ENCODE results near the gene MACROD2. TPM values are rescaled to one million over a fixed set of nuclear protein-coding genes. Genes with fewer than 3 reads are reported as not detected.

Gene MACROD2
- total RNA-seq, 1 donor from 2014 or later, result 3.5 TPM

DNA sequence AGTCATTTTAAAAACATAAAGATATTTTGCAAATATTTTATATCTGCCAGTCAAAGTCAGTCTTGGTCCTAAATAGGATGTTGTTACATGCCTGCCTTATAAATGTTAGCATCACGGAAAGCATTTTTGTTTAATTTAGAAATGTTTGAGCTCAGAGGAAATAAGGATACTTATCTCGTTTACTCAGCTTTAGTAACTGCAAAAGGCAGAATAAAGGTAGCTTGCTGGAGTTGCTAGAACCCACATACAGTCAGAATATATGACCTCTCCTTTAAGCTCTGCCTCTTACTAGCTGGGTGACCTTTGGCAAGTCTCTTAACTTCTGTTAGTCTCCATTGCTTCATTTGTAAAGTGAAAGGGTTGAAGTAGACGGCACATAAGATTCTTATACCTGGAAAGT lies 1710.7 kb downstream of the MACROD2 start:
- TF ChIP-seq CTCF (IDR thresholded peaks at IDR 0.05), result no peak
- Histone ChIP-seq H3K4me3 (no peak overlapping the region), H3K27me3 (no peaks in the 10 kb centered on the region), H3K4me1 (no peaks in the 10 kb centered on the region), H3K27ac (no peak overlapping the region), H3K9me3 (no peaks in the 10 kb centered on the region), H3K36me3 (no peaks in the 10 kb centered on the region)
- intact Hi-C loops (cut with DNase I), result no loop called here
- DNase-seq (ENCODE audit: low spot score in 2 of 2), result no peak

DNA sequence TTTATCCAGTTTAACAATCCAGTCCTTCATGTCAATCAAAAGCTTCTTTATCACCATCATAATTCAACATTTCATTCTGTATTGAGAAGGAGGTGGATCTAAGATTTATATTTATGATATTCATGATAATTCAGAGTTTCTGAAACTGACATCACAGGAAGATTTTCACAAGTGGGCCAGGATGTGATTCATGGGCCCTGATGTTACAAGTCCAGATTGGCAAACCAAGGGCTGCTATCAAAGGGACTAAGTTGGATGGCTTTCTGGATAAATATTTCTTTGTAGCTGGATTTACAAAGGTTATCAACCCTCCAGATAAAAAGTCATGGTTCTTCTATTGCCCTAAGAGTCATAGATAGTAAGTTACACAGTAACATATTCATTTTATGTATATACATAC lies 1711.4 kb downstream of the MACROD2 start:
- Histone ChIP-seq H3K9me3 (no peaks in the 10 kb centered on the region), H3K4me1 (no peaks in the 10 kb centered on the region), H3K27me3 (no peaks in the 10 kb centered on the region), H3K36me3 (no peaks in the 10 kb centered on the region), H3K27ac (no peak overlapping the region), H3K4me3 (no peak overlapping the region)
- no peak for DNase-seq (ENCODE audit: low spot score in 2 of 2)
- no peak for TF ChIP-seq CTCF (IDR thresholded peaks at IDR 0.05)
- intact Hi-C loops (cut with DNase I), result no loop called here

- Histone ChIP-seq H3K4me3 (no peak overlapping the region), H3K36me3 (no peaks in the 10 kb centered on the region), H3K27me3 (no peaks in the 10 kb centered on the region), H3K27ac (no peak overlapping the region), H3K4me1 (no peaks in the 10 kb centered on the region), H3K9me3 (no peaks in the 10 kb centered on the region)
- no peak for DNase-seq (ENCODE audit: low spot score in 2 of 2)
- peak in 2 of 3 experiments; percentile 13 to 38 for TF ChIP-seq CTCF (IDR thresholded peaks at IDR 0.05)
- intact Hi-C loops (cut with DNase I), result no loop called here
Observed at GRCh38 chr20:15708984-15709598, 1713.8 kb downstream of the MACROD2 start.

DNA sequence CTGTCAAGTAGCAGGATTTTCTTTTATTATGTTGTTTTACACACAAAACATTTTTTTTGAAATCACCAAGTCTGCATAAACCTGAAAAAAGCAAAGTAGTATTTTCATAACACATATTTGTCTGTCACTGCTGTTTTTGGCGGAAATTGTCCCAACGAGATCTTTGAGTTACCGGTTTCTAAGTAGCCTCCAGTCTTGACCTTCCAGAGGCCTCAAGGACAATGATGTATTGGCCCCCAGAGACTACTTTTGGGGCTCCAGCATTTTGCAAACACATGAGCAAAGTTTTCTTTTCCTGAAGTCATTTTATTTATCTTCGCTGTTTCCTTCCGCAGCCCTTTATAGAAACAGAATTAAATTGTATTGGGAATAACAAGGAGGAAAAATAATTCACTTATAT lies 1715.3 kb downstream of the MACROD2 start:
- no peaks in the 10 kb centered on the region for H3K4me1 ChIP-seq
- H3K27ac ChIP-seq, result no peak overlapping the region
- H3K4me3 ChIP-seq, result no peak overlapping the region
- H3K36me3 ChIP-seq, result no peaks in the 10 kb centered on the region
- H3K9me3 ChIP-seq, result no peaks in the 10 kb centered on the region
- no peak for DNase-seq (ENCODE audit: low spot score in 2 of 2)
- intact Hi-C loops (cut with DNase I), result no loop called here
- H3K27me3 ChIP-seq, result no peaks in the 10 kb centered on the region
- TF ChIP-seq CTCF (IDR thresholded peaks at IDR 0.05), result no peak

DNA sequence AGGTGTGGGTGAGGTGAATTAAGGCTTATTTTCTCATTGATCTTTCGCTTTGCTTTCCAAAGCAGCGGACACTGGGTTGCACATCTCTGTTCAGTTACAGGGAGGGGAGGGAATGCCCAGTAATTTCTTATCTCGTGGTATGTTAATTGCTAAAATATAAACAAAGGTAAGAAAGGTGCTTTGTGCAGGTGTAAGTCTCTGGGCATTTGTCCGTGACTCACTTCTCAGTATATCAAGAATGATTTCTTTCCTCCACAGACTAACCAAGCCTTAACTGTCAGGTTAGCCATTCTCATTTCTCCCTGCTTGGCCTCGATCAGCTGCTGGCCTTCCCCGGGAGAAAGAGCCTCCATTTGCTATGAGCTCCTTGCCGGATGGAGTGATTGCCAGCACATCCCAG lies 1715.9 kb downstream of the MACROD2 start:
- intact Hi-C loops (cut with DNase I), result no loop called here

More for the DNA sequence above, 1715.9 kb downstream of the MACROD2 start:
- H3K27me3 ChIP-seq, result no peaks in the 10 kb centered on the region
- no peaks in the 10 kb centered on the region for H3K36me3 ChIP-seq
- DNase-seq (ENCODE audit: low spot score in 2 of 2), result no peak
- no peak overlapping the region for H3K27ac ChIP-seq
- TF ChIP-seq CTCF (IDR thresholded peaks at IDR 0.05), result no peak
- H3K4me1 ChIP-seq, result no peaks in the 10 kb centered on the region
- no peaks in the 10 kb centered on the region for H3K9me3 ChIP-seq
- H3K4me3 ChIP-seq, result no peak overlapping the region
